ENCODE results near the gene KDM4C.

- TF ChIP-seq POLR2A (IDR thresholded peaks at IDR 0.05; ENCODE audit: low read depth, low read length): no peak
- TF ChIP-seq POLR2AphosphoS5 (IDR thresholded peaks at IDR 0.05; ENCODE audit: low read depth, low read length): no peak
- no peak for TF ChIP-seq TAF1 (IDR thresholded peaks at IDR 0.05; ENCODE audit: borderline replicate concordance, low read depth, low read length)
Measured at GRCh38 chr9:6764950-6765349, 7.2 kb downstream of the KDM4C start.
